ENCODE data around the gene LAMB1. TPM values are rescaled to one million over a fixed set of nuclear protein-coding genes. Genes with fewer than 3 reads are reported as not detected.
"Not testable (repeated sequence)": the region's sequence is repeated elsewhere in the genome, so short reads cannot be mapped to it uniquely, and the experiment has no call there.

Gene LAMB1
- total and polyA plus RNA-seq, 4 donors, result 32.3 to 237 (median 158) TPM

GRCh38 chr7:107964510-107964909, 38.5 kb downstream of the LAMB1 start:
- H3K36me3 ChIP-seq (ENCODE audit: control insufficient read depth in 1 of 2, insufficient read depth in 2 of 2, low read length in 1 of 2), result peaks cover 0 to 2% of the 10 kb centered on the region in 2 donors
- peaks cover 1% of the 10 kb centered on the region for H3K9me3 ChIP-seq (ENCODE audit: control insufficient read depth, low read length)
- DNase-seq, result no peak
- no peak overlapping the region for H3K4me3 ChIP-seq (ENCODE audit: low read length in 2 of 2)
- H3K4me1 ChIP-seq (ENCODE audit: control insufficient read depth in 1 of 2, insufficient read depth in 2 of 2, low read length in 2 of 2), result peaks cover 0 to 6% of the 10 kb centered on the region in 2 donors
- no peak for ATAC-seq (ENCODE audit: low FRiP score)
- intact Hi-C loops (cut with DNase I), result no loop called here
- no peak overlapping the region for H3K27ac ChIP-seq (ENCODE audit: low read depth in 1 of 2, low read length in 2 of 2)
- H3K27me3 ChIP-seq (ENCODE audit: control insufficient read depth in 1 of 2, insufficient read depth in 2 of 2, low read length in 1 of 2), result no peaks in the 10 kb centered on the region
- 97 to 98% methylated on average over 11 of the region's 11 CpGs for WGBS, 2 donors

GRCh38 chr7:107962817-107963216, 40.1 kb downstream of the LAMB1 start:
- Histone ChIP-seq H3K4me3 (ENCODE audit: low read length in 2 of 2) (no peak overlapping the region), H3K27me3 (ENCODE audit: control insufficient read depth in 1 of 2, insufficient read depth in 2 of 2, low read length in 1 of 2) (no peaks in the 10 kb centered on the region), H3K36me3 (ENCODE audit: control insufficient read depth in 1 of 2, insufficient read depth in 2 of 2, low read length in 1 of 2) (peaks cover 0 to 2% of the 10 kb centered on the region in 2 donors), H3K27ac (ENCODE audit: low read depth in 1 of 2, low read length in 2 of 2) (no peak overlapping the region), H3K9me3 (ENCODE audit: control insufficient read depth, low read length) (no peaks in the 10 kb centered on the region), H3K4me1 (ENCODE audit: control insufficient read depth in 1 of 2, insufficient read depth in 2 of 2, low read length in 2 of 2) (peaks cover 4 to 6% of the 10 kb centered on the region in 2 donors)
- 96 to 97% methylated on average over 9 of the region's 9 CpGs for WGBS, 2 donors
- intact Hi-C loops (cut with DNase I), result no loop called here
- DNase-seq, result no peak
- ATAC-seq (ENCODE audit: low FRiP score), result no peak

GRCh38 chr7:107961405-107961804, 41.6 kb downstream of the LAMB1 start:
- H3K4me1 ChIP-seq (ENCODE audit: control insufficient read depth in 1 of 2, insufficient read depth in 2 of 2, low read length in 2 of 2), result peaks cover 0 to 6% of the 10 kb centered on the region in 2 donors
- H3K27me3 ChIP-seq (ENCODE audit: control insufficient read depth in 1 of 2, insufficient read depth in 2 of 2, low read length in 1 of 2), result no peaks in the 10 kb centered on the region
- no peak overlapping the region for H3K27ac ChIP-seq (ENCODE audit: low read depth in 1 of 2, low read length in 2 of 2)
- H3K36me3 ChIP-seq (ENCODE audit: control insufficient read depth in 1 of 2, insufficient read depth in 2 of 2, low read length in 1 of 2), result peaks cover 0 to 2% of the 10 kb centered on the region in 2 donors
- no peak for ATAC-seq (ENCODE audit: low FRiP score)
- H3K4me3 ChIP-seq (ENCODE audit: low read length in 2 of 2), result no peak overlapping the region
- no peaks in the 10 kb centered on the region for H3K9me3 ChIP-seq (ENCODE audit: control insufficient read depth, low read length)
- 72 to 80% methylated on average over 9 of the region's 9 CpGs for WGBS, 2 donors
- no peak for DNase-seq
- intact Hi-C loops (cut with DNase I), result no loop called here

- Histone ChIP-seq H3K27me3 (ENCODE audit: control insufficient read depth in 1 of 2, insufficient read depth in 2 of 2, low read length in 1 of 2) (no peaks in the 10 kb centered on the region), H3K4me3 (ENCODE audit: low read length in 2 of 2) (no peak overlapping the region), H3K36me3 (ENCODE audit: control insufficient read depth in 1 of 2, insufficient read depth in 2 of 2, low read length in 1 of 2) (peaks cover 0 to 2% of the 10 kb centered on the region in 2 donors), H3K9me3 (ENCODE audit: control insufficient read depth, low read length) (no peaks in the 10 kb centered on the region), H3K4me1 (ENCODE audit: control insufficient read depth in 1 of 2, insufficient read depth in 2 of 2, low read length in 2 of 2) (peaks cover 0 to 6% of the 10 kb centered on the region in 2 donors), H3K27ac (ENCODE audit: low read depth in 1 of 2, low read length in 2 of 2) (no peak overlapping the region)
- DNase-seq (no peak), ATAC-seq (ENCODE audit: low FRiP score) (no peak)
- intact Hi-C loops (cut with DNase I), result no loop called here
- 31 to 43% methylated on average over 5 of the region's 5 CpGs for WGBS, 2 donors
Measured at GRCh38 chr7:107960272-107960671, 42.7 kb downstream of the LAMB1 start.

- DNase-seq (no peak), ATAC-seq (ENCODE audit: low FRiP score) (no peak)
- Histone ChIP-seq H3K4me3 (ENCODE audit: low read length in 2 of 2) (no peak overlapping the region), H3K36me3 (ENCODE audit: control insufficient read depth in 1 of 2, insufficient read depth in 2 of 2, low read length in 1 of 2) (peaks cover 0 to 2% of the 10 kb centered on the region in 2 donors), H3K27me3 (ENCODE audit: control insufficient read depth in 1 of 2, insufficient read depth in 2 of 2, low read length in 1 of 2) (no peaks in the 10 kb centered on the region), H3K27ac (ENCODE audit: low read depth in 1 of 2, low read length in 2 of 2) (no peak overlapping the region), H3K9me3 (ENCODE audit: control insufficient read depth, low read length) (no peaks in the 10 kb centered on the region), H3K4me1 (ENCODE audit: control insufficient read depth in 1 of 2, insufficient read depth in 2 of 2, low read length in 2 of 2) (peaks cover 0 to 6% of the 10 kb centered on the region in 2 donors)
- WGBS, 2 donors, result 86 to 87% methylated on average over 10 of the region's 10 CpGs
- intact Hi-C loops (cut with DNase I), result loop anchor here in 1 of 2 donors (5.0 kb wide), 1 partner anchor 43 kb away; the partner anchor contains the start of gene LAMB1
Measured at GRCh38 chr7:107959527-107959898, 43.4 kb downstream of the LAMB1 start.

- H3K27me3 ChIP-seq (ENCODE audit: control insufficient read depth in 1 of 2, insufficient read depth in 2 of 2, low read length in 1 of 2), result no peaks in the 10 kb centered on the region
- H3K4me3 ChIP-seq (ENCODE audit: low read length in 2 of 2), result no peak overlapping the region
- peaks cover 0 to 2% of the 10 kb centered on the region in 2 donors for H3K36me3 ChIP-seq (ENCODE audit: control insufficient read depth in 1 of 2, insufficient read depth in 2 of 2, low read length in 1 of 2)
- ATAC-seq (ENCODE audit: low FRiP score), result peak; percentile 82
- no peak for DNase-seq
- H3K27ac ChIP-seq (ENCODE audit: low read depth in 1 of 2, low read length in 2 of 2), result peak overlapping the region in 1 of 2 donors; percentile 16
- 45 to 51% methylated on average over 14 of the region's 14 CpGs for WGBS, 2 donors
- intact Hi-C loops (cut with DNase I), result loop anchor here in 1 of 2 donors (5.0 kb wide), 1 partner anchor 43 kb away; the partner anchor contains the start of gene LAMB1
- H3K4me1 ChIP-seq (ENCODE audit: control insufficient read depth in 1 of 2, insufficient read depth in 2 of 2, low read length in 2 of 2), result peaks cover 0 to 6% of the 10 kb centered on the region in 2 donors
- no peaks in the 10 kb centered on the region for H3K9me3 ChIP-seq (ENCODE audit: control insufficient read depth, low read length)
Measured at GRCh38 chr7:107958764-107959526, 44.0 kb downstream of the LAMB1 start.

- WGBS, 2 donors, result 53 to 56% methylated on average over 2 of the region's 2 CpGs
Measured at GRCh38 chr7:107957436-107957835, 45.5 kb downstream of the LAMB1 start.

GRCh38 chr7:107956950-107957349, 46.0 kb downstream of the LAMB1 start:
- not testable (repeated sequence) for H3K36me3 ChIP-seq (ENCODE audit: control insufficient read depth in 1 of 2, insufficient read depth in 2 of 2, low read length in 1 of 2); DNase-seq
- 96 to 98% methylated on average over 4 of the region's 4 CpGs for WGBS, 2 donors

More at GRCh38 chr7:107957436-107957835, 45.5 kb downstream of the LAMB1 start:
- H3K4me3 ChIP-seq (ENCODE audit: low read length in 2 of 2), result no peak overlapping the region
- H3K9me3 ChIP-seq (ENCODE audit: control insufficient read depth, low read length), result no peaks in the 10 kb centered on the region
- no peaks in the 10 kb centered on the region for H3K27me3 ChIP-seq (ENCODE audit: control insufficient read depth in 1 of 2, insufficient read depth in 2 of 2, low read length in 1 of 2)
- H3K27ac ChIP-seq (ENCODE audit: low read depth in 1 of 2, low read length in 2 of 2), result peak overlapping the region in 1 of 2 donors; percentile 23
- peaks cover 0 to 2% of the 10 kb centered on the region in 2 donors for H3K36me3 ChIP-seq (ENCODE audit: control insufficient read depth in 1 of 2, insufficient read depth in 2 of 2, low read length in 1 of 2)
- H3K4me1 ChIP-seq (ENCODE audit: control insufficient read depth in 1 of 2, insufficient read depth in 2 of 2, low read length in 2 of 2), result peaks cover 0 to 11% of the 10 kb centered on the region in 2 donors
- DNase-seq (no peak), ATAC-seq (ENCODE audit: low FRiP score) (peak; percentile 63)
- intact Hi-C loops (cut with DNase I), result loop anchor here in 1 of 2 donors (5.0 kb wide), 1 partner anchor 45 kb away; the partner anchor contains the start of gene LAMB1

More at GRCh38 chr7:107956950-107957349, 46.0 kb downstream of the LAMB1 start:
- H3K4me3 ChIP-seq (ENCODE audit: low read length in 2 of 2); ATAC-seq (ENCODE audit: low FRiP score); H3K27ac ChIP-seq (ENCODE audit: low read depth in 1 of 2, low read length in 2 of 2); H3K27me3 ChIP-seq (ENCODE audit: control insufficient read depth in 1 of 2, insufficient read depth in 2 of 2, low read length in 1 of 2); H3K9me3 ChIP-seq (ENCODE audit: control insufficient read depth, low read length): not testable (repeated sequence)
- intact Hi-C loops (cut with DNase I), result loop anchor here in 1 of 2 donors (5.0 kb wide), 1 partner anchor 45 kb away; the partner anchor contains the start of gene LAMB1
- peaks cover 0 to 12% of the 10 kb centered on the region in 2 donors for H3K4me1 ChIP-seq (ENCODE audit: control insufficient read depth in 1 of 2, insufficient read depth in 2 of 2, low read length in 2 of 2)

Measured in aorta (tissue), 5 donors.